LNCAP (cell line): ENCODE results near the gene KCP.

Experiments
- CTCF ChIP-seq: fragments of 450-650 bp; IDR thresholded peaks from 2 replicates; pipeline ENCODE4 v1.5.1; 2017; ENCODE audit warnings: mild to moderate bottlenecking

Gene KCP

DNA sequence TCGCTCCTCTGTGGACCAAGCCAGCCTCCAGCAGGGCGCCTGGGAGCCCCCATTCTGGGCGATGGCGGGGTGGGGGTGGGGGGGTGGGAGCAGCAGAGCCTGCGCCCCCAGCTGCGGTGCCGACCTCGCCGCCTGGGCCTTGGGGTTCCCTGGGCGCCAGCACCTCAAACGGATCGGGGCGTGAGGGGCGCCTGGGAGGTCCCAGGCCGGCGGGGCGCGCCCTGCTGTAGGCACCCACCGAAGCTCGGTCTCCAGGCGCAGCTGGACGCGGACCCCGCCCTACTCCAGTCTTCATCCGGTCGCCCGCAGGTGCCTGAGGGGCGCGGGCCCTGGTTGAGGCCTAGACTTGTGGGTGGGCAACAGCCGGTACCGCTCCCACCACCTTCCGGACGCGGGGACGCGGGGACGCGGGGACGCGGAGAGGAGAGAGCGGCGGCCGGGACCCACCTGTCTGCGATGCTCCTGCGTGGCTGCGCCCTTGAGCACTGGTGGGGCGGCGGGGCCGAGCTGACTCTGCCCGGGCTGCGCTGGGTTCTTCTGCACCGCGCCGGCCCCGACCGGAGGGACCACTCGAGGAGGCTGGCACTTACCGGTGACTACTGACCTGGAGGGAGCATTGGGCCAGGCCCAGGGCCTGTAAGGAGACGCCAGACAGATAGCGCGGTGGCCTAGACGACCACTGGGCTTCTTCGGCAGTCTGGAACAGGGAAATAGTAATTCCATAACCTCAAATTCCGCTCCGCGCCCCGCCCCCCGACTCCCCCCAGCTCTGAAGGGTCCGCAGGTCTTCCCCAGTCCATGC is 5.5 kb upstream of the KCP start:
- no peak for TF ChIP-seq CTCF

DNA sequence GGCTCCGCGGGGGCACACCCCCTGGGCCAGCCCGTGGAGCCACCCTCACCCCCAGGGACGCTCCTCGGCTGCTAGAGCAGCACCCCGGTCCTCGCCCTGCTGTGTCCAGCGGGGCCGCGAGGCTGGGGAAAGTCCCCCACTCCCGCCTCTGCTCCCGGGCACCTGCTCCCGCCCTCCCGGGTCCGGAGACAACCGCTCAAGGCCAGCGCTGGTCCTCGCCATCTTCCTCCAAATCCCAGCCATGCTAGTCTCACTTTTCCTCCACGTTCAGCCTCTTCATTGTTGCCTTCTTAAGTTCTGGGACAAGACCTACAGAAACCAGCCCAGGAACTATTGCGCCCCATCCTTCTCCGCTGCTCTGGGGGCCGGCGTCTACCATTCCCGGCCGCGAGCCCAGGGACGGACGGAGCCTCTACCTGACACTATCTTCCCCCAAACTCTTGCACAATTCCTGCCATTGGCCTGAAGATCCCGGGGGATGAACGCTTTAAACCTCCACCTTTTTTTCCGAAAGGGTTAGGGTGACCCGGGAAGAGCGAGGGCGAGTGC is 4.8 kb upstream of the KCP start:
- TF ChIP-seq CTCF, result no peak

DNA sequence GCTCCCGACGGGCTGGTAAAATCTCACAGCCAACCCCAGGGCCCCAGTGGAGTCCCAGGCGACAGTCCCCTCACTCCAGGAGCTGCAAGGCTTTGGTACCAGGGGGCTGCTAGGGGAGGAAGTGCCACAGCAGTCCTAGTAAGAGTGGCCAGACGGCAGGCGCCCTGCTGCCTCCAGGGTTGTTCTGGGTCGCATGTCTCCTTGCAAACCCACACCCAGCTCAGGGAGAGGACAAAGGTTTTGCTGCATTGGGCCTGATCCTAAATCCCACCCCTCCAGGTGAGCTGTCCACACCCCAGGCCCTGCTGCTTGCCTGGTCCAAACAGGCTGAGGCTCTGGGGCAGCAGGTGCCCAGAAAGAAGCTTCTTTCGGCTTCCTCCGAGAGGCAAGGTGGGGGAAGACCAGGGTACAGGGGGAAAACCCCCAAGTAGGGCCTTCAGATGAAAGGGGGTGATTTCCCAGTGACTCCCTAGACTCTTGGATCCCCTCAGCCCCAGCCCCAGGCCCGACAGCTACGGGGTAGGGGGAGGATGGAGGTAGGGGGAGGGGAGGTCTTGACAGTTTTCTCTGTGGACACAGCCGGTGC is 4.2 kb upstream of the KCP start:
- no peak for TF ChIP-seq CTCF

GRCh38 chr7:128913870-128914565 is 3.5 kb upstream of the KCP start:
- TF ChIP-seq CTCF, result no peak

DNA sequence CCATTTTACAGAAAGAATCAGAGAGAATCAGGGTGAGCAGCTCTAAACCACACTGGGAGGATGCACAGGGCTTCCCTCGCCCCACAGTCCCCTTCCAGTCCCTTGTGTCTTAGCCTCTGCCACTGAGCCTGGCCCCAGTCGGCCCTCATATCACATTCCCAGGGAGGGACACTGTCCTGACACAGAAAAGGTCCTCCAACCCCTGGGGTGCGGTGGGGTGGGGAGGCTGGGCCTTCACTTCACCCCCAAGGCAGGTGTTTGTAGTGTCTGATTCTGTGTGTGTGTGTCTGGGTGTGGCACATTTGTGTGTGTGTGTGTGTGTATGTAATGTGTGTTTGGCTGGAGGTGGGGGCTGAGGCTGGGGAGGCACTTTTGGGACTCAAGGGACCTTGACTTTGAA is 1.8 kb upstream of the KCP start:
- TF ChIP-seq CTCF, result no peak

DNA sequence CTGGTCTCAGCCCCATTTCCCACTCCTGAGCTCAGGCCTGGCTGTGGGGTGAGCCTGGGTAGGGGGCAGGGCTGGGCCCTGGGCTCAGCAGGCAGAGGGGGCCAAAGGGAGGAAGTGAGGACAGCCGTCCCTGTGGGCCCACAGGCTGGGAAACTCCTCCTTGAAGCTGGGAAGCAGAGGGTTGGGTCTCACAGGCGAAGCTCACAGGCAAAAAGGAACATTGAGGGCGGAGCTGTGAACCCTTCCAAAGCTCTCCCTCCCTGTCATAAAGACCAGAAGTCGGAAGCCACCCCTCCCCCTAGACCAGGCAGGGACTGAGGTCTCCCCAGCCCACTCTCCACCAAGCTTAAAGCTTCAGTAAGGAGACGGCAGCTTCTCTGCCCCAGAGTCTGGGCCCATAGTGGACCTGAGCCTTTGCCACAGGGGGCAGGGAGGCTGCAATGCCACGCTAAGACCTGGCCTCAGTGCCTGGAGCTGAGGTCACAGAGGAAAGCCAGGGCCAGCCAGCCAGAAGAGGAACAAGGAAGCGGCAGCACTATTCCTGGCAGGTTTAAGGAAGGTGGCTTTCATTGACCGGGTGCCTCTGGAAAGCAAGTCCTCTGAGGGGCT is 1.0 kb upstream of the KCP start:
- TF ChIP-seq CTCF, result no peak
